ENCODE data around the gene LORICRIN. TPM values are rescaled to one million over a fixed set of nuclear protein-coding genes. Genes with fewer than 3 reads are reported as not detected.
"Not testable (repeated sequence)": the region's sequence is repeated elsewhere in the genome, so short reads cannot be mapped to it uniquely, and the experiment has no call there.

LORICRIN gene, protein sequence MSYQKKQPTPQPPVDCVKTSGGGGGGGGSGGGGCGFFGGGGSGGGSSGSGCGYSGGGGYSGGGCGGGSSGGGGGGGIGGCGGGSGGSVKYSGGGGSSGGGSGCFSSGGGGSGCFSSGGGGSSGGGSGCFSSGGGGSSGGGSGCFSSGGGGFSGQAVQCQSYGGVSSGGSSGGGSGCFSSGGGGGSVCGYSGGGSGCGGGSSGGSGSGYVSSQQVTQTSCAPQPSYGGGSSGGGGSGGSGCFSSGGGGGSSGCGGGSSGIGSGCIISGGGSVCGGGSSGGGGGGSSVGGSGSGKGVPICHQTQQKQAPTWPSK
- not detected for total RNA-seq
- long read RNA-seq: 0 reads

DNA sequence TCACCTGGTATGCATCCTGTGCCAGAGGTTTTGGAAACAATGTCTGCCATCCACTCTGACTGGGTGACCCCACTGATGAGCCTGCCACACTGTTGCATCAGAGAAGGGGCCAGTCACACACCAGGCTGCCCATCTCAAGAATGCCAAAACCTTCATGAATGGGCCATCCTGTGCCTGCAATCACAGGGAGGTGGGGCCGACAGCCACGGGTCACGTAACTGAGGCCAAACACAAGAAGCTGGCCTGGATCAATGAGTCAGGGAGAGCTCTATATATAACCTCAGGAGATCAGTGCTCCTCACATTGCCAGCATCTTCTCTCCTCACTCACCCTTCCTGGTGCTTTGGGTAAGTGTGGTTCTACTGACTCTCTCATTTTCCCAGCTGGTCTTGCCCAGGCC lies at the start of gene LORICRIN:
Gene LORICRIN, plus strand, starts transcription at position 301 of the 400 bp plus-strand sequence. CDS start 1,263 bp downstream, outside the sequence.
- ATAC-seq: no peak
- intact Hi-C loops (cut with DNase I): no loop called here
- no peak for DNase-seq

DNA sequence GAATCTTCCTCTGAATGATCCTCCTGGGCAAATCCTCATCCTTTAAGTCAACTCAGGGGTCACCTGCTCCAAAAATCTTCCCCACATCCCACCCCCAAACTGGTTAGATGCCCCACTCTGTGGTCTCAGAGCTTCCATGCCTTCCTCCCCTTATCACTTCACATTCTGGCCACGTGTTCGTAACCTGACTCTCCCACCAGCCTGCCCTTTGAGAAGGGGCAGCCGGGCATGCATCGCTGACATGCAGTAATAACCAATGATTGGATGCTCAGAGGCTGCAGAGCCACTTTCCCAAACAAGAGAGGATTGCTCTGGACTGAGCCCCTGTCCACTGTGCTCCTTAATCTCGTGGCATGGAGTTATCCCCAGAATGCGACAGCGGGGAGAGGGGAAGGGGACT lies 49.3 kb upstream of the LORICRIN start:
- intact Hi-C loops (cut with DNase I): no loop called here
- ATAC-seq: no peak
- DNase-seq: no peak

DNA sequence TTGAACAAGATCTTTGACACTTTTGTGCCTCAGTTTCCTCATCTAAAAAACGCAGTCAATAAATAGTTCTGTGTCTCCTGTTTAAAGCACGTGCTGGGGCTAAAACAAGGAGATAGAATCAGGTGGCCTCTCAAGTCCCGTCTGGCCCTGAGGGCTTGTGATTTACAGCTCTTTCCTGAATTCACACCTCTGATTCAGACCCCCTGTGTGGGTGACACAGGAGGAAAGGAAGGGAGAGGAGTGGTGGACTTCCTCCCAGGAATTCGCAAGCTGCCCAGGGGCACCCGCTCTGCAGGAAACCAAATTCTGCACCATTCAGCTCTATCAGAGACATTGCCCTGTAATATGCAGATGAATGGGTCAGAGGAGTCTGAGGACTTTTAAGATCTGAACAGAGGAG lies 47.3 kb upstream of the LORICRIN start:
- no peak for DNase-seq
- intact Hi-C loops (cut with DNase I): no loop called here
- no peak for ATAC-seq

DNA sequence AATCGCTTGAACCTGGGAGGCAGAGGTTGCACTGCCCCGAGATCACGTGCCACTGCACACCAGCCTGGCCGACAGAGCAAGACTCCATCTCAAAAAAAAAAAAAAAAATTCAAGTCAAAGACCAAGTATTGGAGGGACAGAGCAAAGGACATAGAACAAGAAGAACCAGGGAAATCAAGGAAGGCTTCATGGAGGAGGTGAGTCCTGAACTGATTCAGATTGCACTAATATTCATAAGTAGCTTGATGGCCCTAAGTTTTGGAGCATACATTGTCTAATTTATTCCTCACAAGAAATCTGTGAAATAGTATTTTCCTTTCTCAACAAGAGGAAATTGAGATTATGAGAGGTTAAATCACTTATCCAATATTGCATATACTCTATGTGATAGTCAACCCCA lies 46.0 kb upstream of the LORICRIN start:
- DNase-seq (no peak), ATAC-seq (no peak)
- intact Hi-C loops (cut with DNase I): no loop called here

DNA sequence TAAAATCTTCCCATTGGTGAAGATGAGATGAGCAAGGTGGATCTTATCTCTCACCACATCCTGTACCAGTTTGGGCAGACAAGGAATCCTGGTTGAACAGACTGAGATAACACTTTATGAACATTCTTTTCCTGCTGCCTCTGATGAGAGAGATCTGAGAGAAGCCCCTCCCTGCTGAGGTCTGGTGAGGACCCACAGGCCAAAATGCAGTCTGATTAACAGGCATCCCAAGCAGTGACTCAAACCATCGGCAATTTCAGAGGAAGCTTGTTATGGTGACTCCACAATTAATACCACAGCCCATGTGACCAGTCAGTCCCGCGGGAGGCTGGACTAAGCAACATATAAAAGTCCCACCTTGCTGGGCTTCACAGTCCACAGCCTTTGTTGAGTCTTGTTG lies 42.3 kb upstream of the LORICRIN start, which contains the start of gene PRR9:
Gene PRR9, plus strand, starts transcription at position 373 of the 400 bp plus-strand sequence. CDS start 561 bp downstream, outside the sequence.
- intact Hi-C loops (cut with DNase I): no loop called here
- ATAC-seq: peak in 1 of 2 donors; percentile 55
- DNase-seq: no peak

DNA sequence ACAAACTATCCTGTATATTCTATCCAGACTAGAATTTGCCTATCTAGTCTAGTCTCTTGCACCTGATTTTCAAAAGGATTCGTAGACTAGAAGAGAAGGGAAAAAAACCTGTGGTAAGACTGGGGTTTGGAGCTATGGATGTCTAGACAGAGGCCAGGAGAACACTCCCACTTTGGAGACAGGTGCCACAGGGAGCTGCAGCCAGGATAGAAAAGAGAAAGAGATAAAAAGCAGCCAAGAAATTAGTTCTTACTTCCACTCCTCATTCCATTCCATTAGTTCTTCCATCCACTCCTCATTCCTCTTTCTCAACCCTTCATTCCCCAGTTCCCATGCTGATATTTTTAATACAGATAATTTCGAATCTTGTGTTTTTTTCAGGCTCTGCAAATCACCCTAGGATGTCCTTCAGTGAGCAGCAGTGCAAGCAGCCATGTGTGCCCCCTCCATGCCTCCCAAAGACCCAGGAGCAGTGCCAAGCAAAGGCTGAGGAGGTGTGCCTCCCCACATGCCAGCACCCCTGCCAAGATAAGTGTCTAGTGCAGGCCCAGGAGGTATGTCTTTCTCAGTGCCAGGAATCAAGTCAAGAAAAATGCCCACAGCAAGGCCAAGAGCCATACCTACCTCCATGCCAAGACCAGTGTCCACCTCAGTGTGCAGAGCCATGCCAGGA lies 41.6 kb upstream of the LORICRIN start:
- DNase-seq: no peak
- peak in 1 of 2 donors; percentile 84 for ATAC-seq
- intact Hi-C loops (cut with DNase I): no loop called here

DNA sequence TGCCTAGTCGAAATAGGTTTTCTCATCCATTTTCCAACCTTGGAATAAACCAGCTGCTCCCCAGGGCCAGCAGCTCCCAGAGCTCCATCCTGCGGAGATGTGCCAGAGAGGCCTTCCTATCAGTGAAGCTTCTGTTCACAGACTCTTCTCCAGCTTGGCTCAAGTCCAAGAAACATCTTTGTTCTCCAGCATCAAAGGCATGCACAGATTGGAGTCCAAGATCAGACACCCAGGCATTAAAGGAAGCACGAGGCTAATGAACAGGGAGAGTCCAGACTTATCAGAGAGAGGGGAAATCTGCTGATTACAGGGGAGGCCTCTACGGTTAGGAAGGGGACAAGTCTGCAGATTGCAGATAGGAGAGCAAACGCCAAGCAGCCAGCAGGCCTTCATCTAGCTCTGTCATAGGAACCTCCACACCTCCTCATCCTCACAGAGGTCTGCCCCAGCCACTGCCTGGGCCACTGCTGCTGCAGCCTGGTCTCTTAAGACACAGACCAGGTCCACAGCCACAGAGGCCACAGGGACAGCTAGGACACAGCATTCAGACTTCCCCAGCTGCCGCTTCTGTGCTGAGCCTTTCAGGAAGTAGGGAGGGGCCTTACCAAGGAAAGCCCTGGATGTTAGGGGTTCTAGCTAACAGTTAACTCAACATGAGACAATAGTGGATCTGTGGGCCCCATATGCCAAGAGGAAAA lies 38.7 kb upstream of the LORICRIN start:
- DNase-seq (no peak), ATAC-seq (no peak)
- intact Hi-C loops (cut with DNase I): loop anchor here (5.0 to 10.0 kb wide), 2 partner anchors 346 to 353 kb away; partner anchors contain the start of gene SMCP (in 1 of the 2)

DNA sequence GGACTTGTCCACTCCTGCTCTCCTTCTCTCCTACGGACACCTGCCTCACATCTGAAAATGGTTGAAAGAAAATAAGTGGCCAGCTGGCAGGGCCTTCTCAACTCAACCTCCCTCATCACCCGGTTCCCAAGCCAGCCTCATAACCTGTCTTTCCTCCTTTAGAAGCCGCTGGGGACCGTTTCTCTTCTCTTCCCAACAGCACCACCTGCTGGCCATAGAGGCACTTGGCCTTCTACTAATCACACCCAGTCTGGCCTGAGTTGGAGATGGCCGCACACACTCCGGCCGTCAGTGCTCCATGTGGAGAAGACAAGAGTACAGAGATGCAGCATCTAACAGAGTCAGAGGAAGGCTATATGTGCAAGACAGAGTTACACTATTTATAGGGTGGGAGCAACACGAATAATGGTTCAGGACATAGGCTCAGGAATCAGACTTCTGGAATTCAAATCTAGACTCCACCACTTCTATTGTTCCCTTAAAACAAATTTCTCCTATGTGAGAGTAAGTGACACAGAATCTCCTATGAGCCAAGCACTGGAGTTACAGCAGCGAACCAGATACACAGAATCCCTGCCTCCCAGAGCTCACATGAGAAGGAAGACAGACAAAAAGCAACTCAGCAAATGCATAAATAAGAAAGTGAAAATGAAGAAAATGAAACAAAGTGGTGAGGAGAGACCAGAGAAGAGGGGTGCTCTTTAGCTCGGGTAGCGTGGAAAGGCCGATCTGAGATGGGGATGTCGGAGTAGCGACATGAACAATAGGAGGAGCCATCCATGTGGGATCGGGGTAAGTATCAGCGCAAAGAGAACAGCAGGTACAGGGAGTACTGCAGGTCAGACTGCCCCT lies 36.2 kb upstream of the LORICRIN start:
- DNase-seq (peak; percentile 62), ATAC-seq (peak; percentile 79 to 89)
- intact Hi-C loops (cut with DNase I): loop anchor here (5.0 to 10.0 kb wide), 2 partner anchors 348 to 356 kb away; partner anchors contain the start of gene SMCP (in 1 of the 2)

DNA sequence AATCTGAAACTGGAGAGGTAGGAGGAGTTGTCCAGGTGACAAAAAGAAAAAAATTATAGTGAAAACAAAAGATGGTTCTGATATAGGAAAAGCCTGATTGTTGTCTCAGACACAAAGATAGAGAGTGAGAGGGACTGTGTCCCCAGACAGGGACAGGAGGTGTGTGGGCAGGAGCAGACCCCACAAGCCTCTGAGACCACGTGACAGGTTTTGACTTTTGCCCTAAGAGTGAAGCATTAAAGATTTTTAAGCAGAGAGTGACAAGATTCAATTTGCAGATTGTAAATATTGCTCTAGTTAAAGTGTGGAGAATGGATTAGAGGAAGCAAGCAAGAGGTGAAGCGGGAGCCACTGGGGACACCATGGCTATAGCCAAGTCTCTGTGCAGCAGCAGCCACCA lies 31.7 kb upstream of the LORICRIN start:
- intact Hi-C loops (cut with DNase I): loop anchor here in 1 of 2 donors (10.0 kb wide), 1 partner anchor 353 kb away; the partner anchor contains the start of gene SMCP
- DNase-seq: no peak
- ATAC-seq: no peak

DNA sequence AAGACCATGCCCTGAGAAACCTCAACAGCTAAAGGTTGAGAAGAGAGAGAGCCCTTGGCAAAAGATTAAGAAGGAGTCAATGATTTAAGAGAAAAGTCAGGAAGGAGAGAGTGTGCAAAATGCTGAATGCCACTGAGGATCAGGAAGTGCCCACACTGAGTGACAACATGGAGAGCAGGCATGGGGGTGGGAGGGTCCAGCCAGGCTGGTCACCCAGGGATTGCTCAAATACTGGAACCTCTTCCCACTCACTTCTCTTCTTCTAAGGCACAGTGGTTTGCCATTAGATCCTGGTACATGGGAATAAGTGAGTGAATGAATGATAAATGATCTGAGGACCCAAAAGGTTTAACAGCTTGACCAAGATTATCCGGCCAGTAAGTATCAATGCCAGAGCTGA lies 31.0 kb upstream of the LORICRIN start:
- no peak for ATAC-seq
- intact Hi-C loops (cut with DNase I): loop anchor here in 1 of 2 donors (10.0 kb wide), 1 partner anchor 354 kb away; the partner anchor contains the start of gene SMCP
- DNase-seq: no peak

DNA sequence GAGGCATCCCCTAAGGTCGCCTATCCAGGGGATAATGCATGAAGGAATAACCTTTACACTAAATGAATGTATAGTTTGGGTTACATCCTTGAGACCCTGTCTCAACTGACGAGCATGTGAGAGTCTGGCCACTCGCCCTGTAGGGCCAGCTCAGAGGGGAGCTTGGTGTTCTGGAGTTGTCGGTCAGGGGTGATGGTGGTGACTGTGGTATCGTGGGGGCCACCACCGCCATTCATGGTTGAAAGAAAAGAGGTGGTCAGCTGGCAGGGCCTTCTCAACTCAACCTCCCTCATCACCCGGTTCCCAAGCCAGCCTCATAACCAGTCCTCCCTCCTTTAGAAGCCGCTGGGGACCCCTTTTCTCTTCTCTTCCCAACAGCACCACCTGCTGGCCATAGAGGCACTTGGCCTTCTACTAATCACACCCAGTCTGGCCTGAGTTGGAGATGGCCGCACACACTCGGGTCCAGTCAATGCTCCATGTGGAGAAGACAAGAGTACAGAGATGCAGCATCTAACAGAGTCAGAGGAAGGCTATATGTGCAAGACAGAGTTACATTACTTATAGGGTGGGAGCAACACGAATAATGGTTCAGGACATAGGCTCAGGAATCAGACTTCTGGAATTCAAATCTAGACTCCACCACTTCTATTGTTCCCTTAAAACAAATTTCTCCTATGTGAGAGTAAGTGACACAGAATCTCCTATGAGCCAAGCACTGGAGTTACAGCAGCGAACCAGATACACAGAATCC lies 30.2 kb upstream of the LORICRIN start:
- not testable (repeated sequence) for DNase-seq
- peak in 1 of 2 donors; percentile 52 for ATAC-seq
- intact Hi-C loops (cut with DNase I): loop anchor here in 1 of 2 donors (10.0 kb wide), 1 partner anchor 354 kb away; the partner anchor contains the start of gene SMCP

DNA sequence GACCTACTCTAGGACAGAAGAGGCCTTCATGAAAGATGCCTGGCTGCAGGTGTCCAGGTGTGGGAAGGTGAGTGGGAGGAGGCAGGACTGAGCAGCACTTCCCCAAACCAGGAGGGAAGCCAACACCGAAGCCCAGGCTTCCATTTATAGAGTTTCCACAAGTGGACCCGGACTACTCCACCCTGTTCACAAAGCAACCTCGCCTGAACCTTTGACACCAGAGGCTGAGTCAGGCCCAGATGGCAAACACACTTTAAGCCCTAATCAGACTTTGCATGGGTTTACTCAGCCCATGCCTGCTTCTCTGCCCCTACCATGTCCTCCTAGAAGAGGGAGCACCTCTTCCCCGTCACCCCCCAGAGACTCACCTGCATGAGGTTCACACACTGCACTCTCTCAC lies 28.1 kb upstream of the LORICRIN start:
- intact Hi-C loops (cut with DNase I): no loop called here
- DNase-seq (no peak), ATAC-seq (no peak)

DNA sequence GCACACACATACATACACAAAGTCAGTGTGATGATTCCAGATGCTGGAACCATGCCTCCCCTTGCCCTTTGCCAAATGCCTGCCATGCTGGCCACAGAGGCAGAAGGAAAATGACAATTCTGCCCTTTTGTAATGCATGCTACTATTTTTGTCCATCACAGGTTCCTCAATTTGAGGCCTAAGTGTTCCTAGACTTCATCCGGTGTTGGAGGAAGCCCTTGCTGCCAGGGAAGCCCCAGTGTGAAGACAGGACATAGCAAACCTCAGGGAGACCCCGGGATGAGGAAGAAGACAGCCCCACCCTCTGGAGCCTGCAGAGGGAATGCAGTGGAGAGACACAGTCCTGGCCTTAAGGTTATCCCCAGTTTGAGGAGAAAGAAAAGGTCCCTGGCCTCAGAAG lies 27.7 kb upstream of the LORICRIN start:
- DNase-seq: no peak
- intact Hi-C loops (cut with DNase I): no loop called here
- ATAC-seq: peak in 1 of 2 donors; percentile 53

DNA sequence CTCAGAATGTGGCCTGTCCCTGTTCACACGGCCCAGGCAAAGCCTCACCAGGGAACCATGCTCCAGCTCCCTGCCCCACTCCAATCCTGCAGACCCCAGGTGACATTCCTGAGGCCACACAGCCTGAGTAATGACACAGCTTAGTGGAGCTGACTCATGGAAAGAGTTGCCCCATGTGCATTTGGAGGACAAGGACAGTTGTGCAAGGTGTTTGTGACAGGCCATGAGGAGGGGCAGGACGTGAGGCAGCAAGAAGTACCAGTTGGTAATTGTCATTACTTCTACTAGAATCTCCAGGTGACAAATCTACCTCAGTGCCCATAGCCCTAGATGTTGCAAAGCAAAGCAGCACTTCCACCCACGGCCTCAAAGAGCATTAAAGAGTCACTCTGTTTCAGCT lies 26.9 kb upstream of the LORICRIN start:
- intact Hi-C loops (cut with DNase I): no loop called here
- DNase-seq: no peak
- no peak for ATAC-seq

DNA sequence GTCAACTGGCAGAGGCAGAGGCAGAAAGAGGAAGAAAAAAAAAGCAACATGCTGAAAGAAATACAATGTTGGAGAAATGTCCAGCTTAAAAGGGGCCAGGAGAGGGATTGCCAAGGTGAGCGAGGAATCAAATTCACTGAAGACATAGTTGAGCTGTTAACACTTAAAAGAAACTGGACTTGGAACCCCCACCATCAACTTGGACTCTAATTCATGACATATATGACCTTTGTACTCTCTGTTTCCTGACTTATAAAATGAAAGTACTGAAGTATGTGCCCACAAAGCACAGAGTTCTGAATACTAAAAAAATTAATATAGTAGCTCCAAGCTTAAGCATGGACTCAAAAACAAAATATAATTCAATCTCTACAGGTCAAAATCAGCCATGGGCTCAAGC lies 26.0 kb upstream of the LORICRIN start:
- ATAC-seq (no peak), DNase-seq (no peak)
- intact Hi-C loops (cut with DNase I): no loop called here

DNA sequence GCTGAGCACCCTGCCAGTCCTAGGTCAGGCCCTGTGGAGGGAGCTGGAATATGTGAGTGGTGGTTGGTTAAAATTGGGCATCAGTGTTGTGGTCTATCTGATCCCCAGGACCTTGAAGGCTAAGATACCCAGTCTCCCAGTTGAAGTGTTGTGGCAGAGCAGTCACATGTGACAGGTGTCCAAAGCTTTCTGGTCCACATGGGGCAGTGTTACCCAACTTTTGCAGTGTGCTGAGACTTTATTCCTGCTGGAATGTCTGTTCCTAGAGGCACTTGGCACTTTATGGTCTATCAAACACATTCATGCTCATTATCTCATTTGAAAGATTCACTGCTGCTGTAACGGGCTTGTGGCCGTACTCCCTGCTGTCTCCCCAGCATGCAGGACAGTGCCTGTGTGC lies 21.0 kb upstream of the LORICRIN start:
- DNase-seq (no peak), ATAC-seq (no peak)
- intact Hi-C loops (cut with DNase I): no loop called here

DNA sequence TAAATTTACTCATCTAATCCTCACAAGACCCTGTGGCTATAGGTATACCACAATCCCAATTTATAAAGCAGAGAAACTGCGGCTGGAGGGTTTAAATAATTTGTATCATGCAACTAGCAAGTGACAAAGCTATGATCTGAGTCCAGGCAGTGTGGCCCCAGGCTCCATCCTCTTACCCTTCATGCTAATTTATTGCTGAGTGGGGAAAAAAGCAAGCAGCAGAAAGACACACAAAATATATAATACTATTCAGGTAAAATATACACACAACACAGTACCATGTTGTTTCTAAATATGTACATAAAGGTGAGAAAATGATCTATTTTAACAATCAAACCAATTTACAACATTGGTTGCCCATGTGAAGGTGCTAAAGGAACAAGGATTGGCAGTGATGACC lies 17.3 kb upstream of the LORICRIN start:
- ATAC-seq (no peak), DNase-seq (no peak)
- intact Hi-C loops (cut with DNase I): no loop called here

DNA sequence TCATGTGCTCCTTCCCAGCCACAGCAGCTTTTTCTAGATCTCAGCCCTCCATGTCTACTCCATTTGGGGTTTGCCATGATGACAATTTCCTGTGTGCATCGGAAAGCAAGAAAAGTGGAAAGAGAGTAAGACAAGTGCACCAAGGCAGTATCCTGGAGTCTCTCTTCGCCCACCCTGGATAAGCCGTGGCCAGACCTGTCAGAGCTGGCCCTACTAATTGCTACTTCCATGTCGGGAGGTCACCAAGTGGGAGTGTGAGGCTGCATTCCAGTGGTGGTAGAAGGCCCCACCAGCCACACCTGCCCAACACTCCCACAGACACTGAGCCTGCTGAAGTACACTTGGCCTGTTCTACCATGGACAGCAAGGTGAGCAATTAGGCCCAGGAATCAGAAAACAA lies 14.0 kb upstream of the LORICRIN start:
- DNase-seq (no peak), ATAC-seq (no peak)
- intact Hi-C loops (cut with DNase I): no loop called here
